ENCODE measurements around the gene ZC3H13. TPM values are rescaled to one million over a fixed set of nuclear protein-coding genes. Genes with fewer than 3 reads are reported as not detected.

ZC3H13 gene
- total RNA-seq, 2 experiments from 2014 or later: 27.2 to 43.9 TPM

- Histone ChIP-seq H3K4me3 (ENCODE audit: low read depth, low read length, poor library complexity, severe bottlenecking) (no peak overlapping the region), H3K9me2 (ENCODE audit: insufficient read depth, low read length) (no peaks in the 10 kb centered on the region), H3K79me2 (ENCODE audit: insufficient read depth, low read depth, low read length) (no peaks in the 10 kb centered on the region), H3K4me2 (ENCODE audit: low read length) (no peak overlapping the region), H2AFZ (ENCODE audit: low read length) (no peak overlapping the region), H3K9me3 (ENCODE audit: low read length) (no peaks in the 10 kb centered on the region), H3K4me1 (ENCODE audit: insufficient read depth, low read length, poor library complexity, severe bottlenecking) (no peaks in the 10 kb centered on the region), H3K36me3 (ENCODE audit: insufficient read depth, low read length) (no peaks in the 10 kb centered on the region), H4K20me1 (ENCODE audit: insufficient read depth, low read length) (no peaks in the 10 kb centered on the region), H3K27ac (ENCODE audit: low read depth, low read length, poor library complexity, severe bottlenecking) (no peak overlapping the region)
- no peak for TF ChIP-seq EZH2phosphoT487 (IDR thresholded peaks at IDR 0.05; ENCODE audit: borderline replicate concordance, low read depth, low read length)
- TF ChIP-seq CTCF (conservative IDR thresholded peaks at IDR 0.05; ENCODE audit: low read length): no peak
- ChIA-PET CTCF (ENCODE audit: unreplicated experiment) (no interaction called here), POLR2A (no interaction called here)
- BruUV-seq (replicated peaks): no TSS peak
- intact Hi-C loops (cut with micrococcal nuclease; ENCODE audit: unreplicated experiment): no loop called here
- DNase-seq (ENCODE audit: low spot score): no peak
Observed at GRCh38 chr13:46079770-46080169, 27.2 kb upstream of the ZC3H13 start.

GRCh38 chr13:46077265-46077664 is 24.7 kb upstream of the ZC3H13 start:
- Histone ChIP-seq H4K20me1 (ENCODE audit: insufficient read depth, low read length) (no peaks in the 10 kb centered on the region), H3K79me2 (ENCODE audit: insufficient read depth, low read depth, low read length) (no peaks in the 10 kb centered on the region), H3K9me3 (ENCODE audit: low read length) (no peaks in the 10 kb centered on the region), H2AFZ (ENCODE audit: low read length) (no peak overlapping the region), H3K36me3 (ENCODE audit: insufficient read depth, low read length) (no peaks in the 10 kb centered on the region), H3K4me3 (ENCODE audit: low read depth, low read length, poor library complexity, severe bottlenecking) (no peak overlapping the region), H3K9me2 (ENCODE audit: insufficient read depth, low read length) (no peaks in the 10 kb centered on the region), H3K4me2 (ENCODE audit: low read length) (no peak overlapping the region), H3K4me1 (ENCODE audit: insufficient read depth, low read length, poor library complexity, severe bottlenecking) (no peaks in the 10 kb centered on the region), H3K27ac (ENCODE audit: low read depth, low read length, poor library complexity, severe bottlenecking) (no peak overlapping the region)
- intact Hi-C loops (cut with micrococcal nuclease; ENCODE audit: unreplicated experiment): no loop called here
- TF ChIP-seq EZH2phosphoT487 (IDR thresholded peaks at IDR 0.05; ENCODE audit: borderline replicate concordance, low read depth, low read length) (no peak), CTCF (conservative IDR thresholded peaks at IDR 0.05; ENCODE audit: low read length) (no peak)
- ChIA-PET POLR2A (no interaction called here), CTCF (ENCODE audit: unreplicated experiment) (no interaction called here)
- no peak for DNase-seq (ENCODE audit: low spot score)
- no TSS peak for BruUV-seq (replicated peaks)

- Histone ChIP-seq H2AFZ (ENCODE audit: low read length) (no peak overlapping the region), H3K4me3 (ENCODE audit: low read depth, low read length, poor library complexity, severe bottlenecking) (no peak overlapping the region), H4K20me1 (ENCODE audit: insufficient read depth, low read length) (no peaks in the 10 kb centered on the region), H3K27ac (ENCODE audit: low read depth, low read length, poor library complexity, severe bottlenecking) (no peak overlapping the region), H3K79me2 (ENCODE audit: insufficient read depth, low read depth, low read length) (no peaks in the 10 kb centered on the region), H3K9me2 (ENCODE audit: insufficient read depth, low read length) (no peaks in the 10 kb centered on the region), H3K36me3 (ENCODE audit: insufficient read depth, low read length) (no peaks in the 10 kb centered on the region), H3K4me2 (ENCODE audit: low read length) (no peak overlapping the region), H3K4me1 (ENCODE audit: insufficient read depth, low read length, poor library complexity, severe bottlenecking) (peaks cover 2% of the 10 kb centered on the region), H3K9me3 (ENCODE audit: low read length) (no peaks in the 10 kb centered on the region)
- TF ChIP-seq CTCF (conservative IDR thresholded peaks at IDR 0.05; ENCODE audit: low read length) (no peak), EZH2phosphoT487 (IDR thresholded peaks at IDR 0.05; ENCODE audit: borderline replicate concordance, low read depth, low read length) (no peak)
- intact Hi-C loops (cut with micrococcal nuclease; ENCODE audit: unreplicated experiment): no loop called here
- ChIA-PET CTCF (ENCODE audit: unreplicated experiment) (no interaction called here), POLR2A (no interaction called here)
- BruUV-seq (replicated peaks): no TSS peak
- DNase-seq (ENCODE audit: low spot score): no peak
Observed at GRCh38 chr13:46076827-46077226, 24.3 kb upstream of the ZC3H13 start.

Measured in OCI-LY7 (cell line).